HG03039 (cell line): ENCODE data around the gene PELI2.

Source experiments
- ATAC-seq: cut with Tn5 transposase; IDR thresholded peaks from one replicate; pipeline ENCODE4 v1.9.1; 2021; ENCODE audit warnings: mild to moderate bottlenecking, moderate library complexity; ENCODE audit not compliant: unreplicated experiment

The PELI2 gene

GRCh38 chr14:56170877-56171422, 52.7 kb downstream of the PELI2 start:
- ATAC-seq = no peak

DNA sequence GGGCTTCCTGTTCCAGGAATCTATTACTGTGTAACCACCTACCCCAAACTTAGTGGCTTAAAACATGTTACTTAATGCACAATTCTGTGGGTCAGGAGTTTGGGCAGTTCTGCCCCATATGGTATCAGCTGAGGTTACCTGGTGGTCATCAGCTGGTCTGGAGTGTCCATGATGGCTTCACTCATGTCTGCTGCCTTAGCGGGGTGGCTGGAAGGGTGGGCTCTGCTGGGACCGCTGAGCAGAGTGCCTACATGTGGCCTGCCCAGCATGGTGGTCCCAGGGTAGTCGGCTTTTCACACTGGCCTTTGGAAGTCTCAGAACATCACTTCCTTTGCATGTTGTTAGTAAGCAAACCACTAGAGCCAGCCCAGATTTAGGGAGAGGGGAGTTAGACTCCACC, 53.9 kb downstream of the PELI2 start:
- ATAC-seq = no peak

- ATAC-seq = no peak
These were observed 54.4 kb downstream of the PELI2 start for GRCh38 chr14:56172571-56172971.

GRCh38 chr14:56173365-56173922, 55.2 kb downstream of the PELI2 start:
- ATAC-seq = no peak

GRCh38 chr14:56175773-56176172, 57.6 kb downstream of the PELI2 start:
- no peak for ATAC-seq

DNA sequence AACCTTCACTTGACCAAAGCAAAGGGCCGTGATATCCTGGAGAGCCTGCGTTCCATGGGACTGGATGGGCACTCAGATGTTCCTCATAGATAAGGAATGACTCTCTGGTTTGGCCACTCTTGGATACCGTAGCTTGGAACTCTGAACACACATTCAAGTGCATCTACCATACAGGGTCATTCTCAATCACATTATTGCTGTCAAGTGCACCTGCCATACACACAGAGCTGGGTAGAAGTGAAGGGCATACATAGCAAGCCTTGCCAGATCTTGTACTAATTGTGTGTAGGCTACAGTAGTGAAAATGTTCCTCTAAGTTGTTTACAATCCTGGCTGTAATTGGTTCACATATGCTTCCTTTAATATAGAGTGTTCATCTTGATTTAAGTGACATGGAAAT, 58.3 kb downstream of the PELI2 start:
- ATAC-seq = no peak

GRCh38 chr14:56177036-56177435, 58.8 kb downstream of the PELI2 start:
- no peak for ATAC-seq

- no peak for ATAC-seq
These were observed 62.7 kb downstream of the PELI2 start for GRCh38 chr14:56180754-56181542.

GRCh38 chr14:56181681-56182085, 63.5 kb downstream of the PELI2 start:
- no peak for ATAC-seq

GRCh38 chr14:56182410-56182809, 64.2 kb downstream of the PELI2 start:
- ATAC-seq = no peak

GRCh38 chr14:56183631-56184157, 65.5 kb downstream of the PELI2 start:
- ATAC-seq = no peak

- no peak for ATAC-seq
These were observed 67.8 kb downstream of the PELI2 start for GRCh38 chr14:56185992-56186391.

GRCh38 chr14:56187736-56188135, 69.5 kb downstream of the PELI2 start:
- no peak for ATAC-seq

- no peak for ATAC-seq
These were observed 71.1 kb downstream of the PELI2 start for GRCh38 chr14:56189307-56189706.

- no peak for ATAC-seq
These were observed 75.1 kb downstream of the PELI2 start for GRCh38 chr14:56193347-56193746.

DNA sequence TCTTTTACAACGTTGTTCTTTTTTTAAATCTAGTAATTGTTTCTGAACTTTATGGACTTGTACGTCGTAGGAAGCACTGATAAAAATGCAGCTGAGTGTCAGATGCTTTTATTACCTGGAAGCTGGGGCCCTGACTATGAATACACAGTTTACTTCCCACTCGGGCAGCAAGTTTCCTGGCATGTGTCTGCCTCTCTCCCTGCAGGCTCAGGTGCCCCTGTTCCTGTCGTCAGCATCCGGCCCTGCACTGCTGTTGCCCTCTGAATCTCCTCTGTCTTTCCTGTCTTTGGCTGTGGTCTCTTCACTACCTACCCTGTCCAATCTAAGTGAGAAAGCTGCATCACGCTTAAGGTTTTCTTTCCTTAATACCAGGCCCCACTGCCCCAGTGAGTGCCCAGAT, 75.8 kb downstream of the PELI2 start:
- no peak for ATAC-seq

DNA sequence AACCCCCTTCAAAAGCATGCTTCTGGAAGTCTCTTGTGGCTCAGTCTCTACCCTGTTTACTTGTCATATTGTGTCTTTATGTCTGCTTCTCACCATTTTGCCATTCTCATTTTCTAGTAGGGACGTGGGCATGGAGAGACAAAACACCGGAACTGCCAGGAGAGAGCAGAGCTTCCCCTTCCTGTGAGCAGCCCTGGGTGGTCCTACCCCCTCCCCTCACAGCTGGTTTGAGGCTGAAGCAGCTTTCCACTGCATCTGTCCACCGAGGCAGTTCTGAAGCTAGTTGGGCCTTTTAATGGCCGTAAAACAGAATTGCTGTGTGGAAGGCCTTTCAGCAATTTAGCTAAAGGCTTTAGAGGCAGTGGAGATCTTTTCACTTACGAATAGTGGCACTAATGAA, 77.0 kb downstream of the PELI2 start:
- ATAC-seq = no peak

GRCh38 chr14:56195704-56196103, 77.5 kb downstream of the PELI2 start:
- ATAC-seq = peak; percentile 53

- ATAC-seq = no peak
These were observed 78.1 kb downstream of the PELI2 start for GRCh38 chr14:56196274-56196673.

DNA sequence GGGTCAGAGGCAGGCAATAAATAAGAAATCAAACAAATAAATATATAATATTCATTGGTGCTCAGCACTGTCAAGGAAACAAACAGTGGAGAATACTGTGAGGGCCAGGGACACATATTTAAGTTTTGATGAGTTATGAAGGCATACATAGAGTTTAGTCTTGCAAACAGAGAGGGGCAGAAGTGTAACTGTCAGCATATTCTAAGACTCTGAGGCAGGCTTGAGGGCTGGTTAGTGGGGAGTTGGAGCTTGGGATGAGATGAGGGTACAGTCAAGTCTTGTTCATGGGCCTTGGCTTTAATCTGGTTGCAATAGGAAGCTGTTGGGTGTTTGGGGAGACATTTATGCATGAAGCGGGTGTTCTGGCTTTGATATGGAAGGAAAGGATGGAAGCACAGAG, 78.9 kb downstream of the PELI2 start:
- ATAC-seq = no peak

- ATAC-seq = no peak
These were observed 80.2 kb downstream of the PELI2 start for GRCh38 chr14:56198438-56198837.
